Stimulated activated CD8-positive, alpha-beta memory T cell treated with anti-CD3 and anti-CD28 coated beads, Interleukin-7, amount 100 ng/mL, for 48 hours (primary cell): ENCODE measurements around the gene MT1F.
"Not testable (repeated sequence)": the region's sequence is repeated elsewhere in the genome, so short reads cannot be mapped to it uniquely, and the experiment has no call there.

ENCODE experiments used
- DNase-seq, 2 donors: peaks; one replicate each; pipeline ENCODE4 v3.0.0-alpha.2; 2020; ENCODE audit warnings: low read depth in 1 of 2; ENCODE audit errors: extremely low read depth in 1 of 2

Gene MT1F

GRCh38 chr16:56643080-56643778 lies 14.5 kb upstream of the MT1F start:
- DNase-seq: peak; percentile 68 to 75

DNA sequence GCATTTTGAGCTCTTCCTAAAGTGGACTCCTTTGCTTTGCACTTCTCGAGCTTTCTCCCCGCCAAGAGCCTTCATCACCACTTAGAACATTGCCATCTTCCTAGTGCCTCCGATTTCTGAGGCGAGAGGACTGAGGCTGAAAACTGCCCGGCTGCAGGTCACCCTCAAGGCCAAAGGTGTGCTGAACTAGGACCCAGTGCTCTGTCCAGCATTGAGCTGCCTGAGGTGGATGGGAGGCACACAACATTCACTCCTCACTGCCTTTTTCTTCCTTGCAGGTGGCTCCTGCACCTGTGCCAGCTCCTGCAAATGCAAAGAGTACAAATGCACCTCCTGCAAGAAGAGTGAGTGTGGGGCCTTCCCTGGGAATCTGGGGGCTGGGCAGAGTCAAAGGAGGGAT lies 13.9 kb upstream of the MT1F start:
- DNase-seq: no peak

GRCh38 chr16:56645311-56645710 lies 12.4 kb upstream of the MT1F start:
- no peak for DNase-seq

- DNase-seq: no peak
These were observed 11.9 kb upstream of the MT1F start for GRCh38 chr16:56645838-56646237.

GRCh38 chr16:56647641-56648431 lies 9.9 kb upstream of the MT1F start:
- no peak for DNase-seq

GRCh38 chr16:56649271-56649670 lies 8.5 kb upstream of the MT1F start:
- DNase-seq: no peak

- no peak for DNase-seq
These were observed 7.9 kb upstream of the MT1F start for GRCh38 chr16:56649820-56650219.

- DNase-seq: no peak
These were observed 6.2 kb upstream of the MT1F start, which contains the start of gene MT1B for GRCh38 chr16:56651586-56651985. Gene MT1B, plus strand, starts transcription at chr16:56651886. Its CDS starts 68 bp downstream, at chr16:56651954.

- no peak for DNase-seq
These were observed 5.2 kb upstream of the MT1F start for GRCh38 chr16:56652600-56652999.

DNA sequence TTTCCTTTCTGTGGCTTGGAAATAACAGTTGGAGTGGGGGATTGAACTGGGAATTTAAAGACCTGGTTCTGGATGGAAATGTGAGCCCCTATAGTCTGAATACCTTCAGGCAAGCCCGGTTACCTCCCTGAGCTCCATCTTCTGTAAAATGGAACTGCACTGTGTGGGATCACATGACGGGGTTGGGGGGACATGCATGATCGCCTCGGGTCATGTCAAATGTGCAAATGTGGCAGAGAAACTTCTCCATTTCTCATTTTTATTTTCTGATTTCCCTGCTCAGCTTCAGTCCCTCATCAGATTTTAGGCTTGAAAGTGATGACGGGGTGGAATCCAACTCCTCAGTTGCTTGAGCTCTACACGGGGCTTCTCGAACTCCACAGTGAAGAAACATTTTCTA lies 4.5 kb upstream of the MT1F start:
- no peak for DNase-seq

- DNase-seq: no peak
These were observed 642 bp downstream of the MT1F start for GRCh38 chr16:56658327-56658875.

- peak in 1 of 2 donors; percentile 42 for DNase-seq
These were observed 4.9 kb downstream of the MT1F start for GRCh38 chr16:56662357-56663354.

GRCh38 chr16:56664506-56664905 lies 6.7 kb downstream of the MT1F start:
- DNase-seq: no peak

- not testable (repeated sequence) for DNase-seq
These were observed 7.8 kb downstream of the MT1F start for GRCh38 chr16:56665286-56666261.

DNA sequence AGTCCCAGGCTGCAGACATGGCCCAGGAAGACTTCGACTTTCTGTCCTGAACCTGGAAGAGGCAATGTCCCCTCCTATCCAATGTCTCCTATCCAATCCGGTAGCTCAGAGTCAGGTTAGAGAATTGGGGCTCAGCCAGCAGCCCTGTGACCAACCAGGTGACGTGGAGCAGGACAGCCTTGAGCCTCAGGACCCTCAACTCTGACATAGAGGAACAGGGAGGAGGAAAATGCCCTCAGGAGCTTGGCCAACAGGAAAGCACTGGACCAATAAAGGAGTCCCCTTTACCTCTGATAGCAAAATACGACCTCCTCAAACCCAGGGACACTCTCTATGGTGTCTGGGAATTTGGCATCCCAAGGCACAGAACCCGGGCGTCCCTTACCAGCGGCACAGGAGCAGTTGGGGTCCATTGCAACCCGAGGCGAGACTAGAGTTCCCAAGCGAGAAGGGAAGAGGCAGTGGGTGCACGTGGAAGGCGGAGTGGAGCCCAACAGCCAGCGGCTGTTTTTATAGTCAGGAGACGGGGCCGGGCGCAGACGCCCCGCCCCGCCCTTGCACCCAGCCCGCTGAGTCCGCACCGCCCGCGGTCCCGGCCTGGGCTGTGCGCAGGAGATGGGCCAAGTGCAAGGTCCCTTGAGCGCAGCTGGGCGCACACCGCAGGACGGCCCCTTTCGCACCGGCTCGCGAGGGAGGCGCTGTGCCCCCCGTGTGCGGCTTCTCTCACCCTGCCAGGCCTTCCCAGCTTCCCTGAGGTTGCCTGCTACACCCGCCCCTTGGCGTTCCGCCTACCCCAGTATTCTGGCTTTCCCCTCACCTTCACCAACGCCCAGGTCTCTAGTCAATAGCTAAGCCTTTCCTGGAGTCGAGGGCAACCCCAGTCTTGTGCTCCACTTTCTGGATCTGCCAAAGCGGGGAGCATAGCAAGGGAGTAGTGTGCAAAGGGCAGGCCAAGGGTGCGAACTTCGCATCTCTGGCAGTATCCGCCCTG lies 10.1 kb downstream of the MT1F start, which contains the start of gene MT1G:
MT1G (minus strand) TSS at position 485 of the 991 bp plus-strand sequence; CDS start at position 413, 72 bp downstream.
- DNase-seq: no peak

DNA sequence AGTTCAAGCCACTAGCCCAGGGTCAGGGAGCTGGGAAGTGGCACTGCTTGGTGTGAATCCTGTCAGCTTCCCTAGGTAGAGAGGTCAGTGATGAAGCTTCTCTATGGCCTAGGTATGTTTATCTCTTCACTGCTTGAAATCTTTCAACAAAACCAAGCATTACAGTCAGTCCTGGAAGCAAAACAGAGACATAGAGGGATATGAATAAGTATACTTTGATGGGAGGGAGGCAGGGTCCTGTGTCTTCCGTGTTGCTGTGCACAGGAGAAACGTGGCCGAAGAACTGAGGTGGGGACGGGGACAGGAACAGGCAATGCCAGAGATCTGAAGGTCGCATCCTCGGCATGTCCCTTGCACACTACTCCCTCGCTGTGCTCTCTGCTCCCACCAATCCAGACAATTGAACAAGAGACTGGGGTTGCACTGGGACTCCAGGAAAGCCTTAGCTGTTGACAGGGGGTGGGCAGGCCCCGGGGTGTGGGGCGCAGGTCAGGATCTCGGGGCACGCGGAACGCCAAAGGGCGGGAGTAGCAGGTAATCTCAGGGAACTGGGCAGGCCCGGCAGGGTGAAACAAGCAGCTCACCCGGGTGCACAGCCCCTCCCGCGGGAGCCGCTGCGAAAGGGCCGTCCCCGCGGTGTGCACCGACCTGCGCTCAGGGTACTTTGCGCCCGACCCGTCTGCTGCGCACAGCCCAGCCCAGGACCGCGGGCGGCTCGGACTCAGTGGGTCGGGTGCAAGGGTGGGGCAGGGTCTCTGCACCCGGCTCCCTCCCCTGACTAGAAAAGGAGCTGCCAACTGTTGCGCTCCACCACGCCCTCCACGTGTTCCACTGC lies 11.5 kb downstream of the MT1F start, which contains the start of gene MT1H:
MT1H (plus strand) TSS at position 810 of the 835 bp plus-strand sequence. CDS start 71 bp downstream, outside the sequence.
- no peak for DNase-seq
